GM21423 (cell line): Measurements from ENCODE around the gene POTEF.
A peak's percentile ranks its signal among the peaks of the same experiment; 100 is the strongest.
"Not testable (repeated sequence)": the region's sequence is repeated elsewhere in the genome, so short reads cannot be mapped to it uniquely, and the experiment has no call there.

ENCODE experiments used
- ATAC-seq: cut with Tn5 transposase; IDR thresholded peaks from one replicate; pipeline ENCODE4 v1.9.1; 2021; ENCODE audit warnings: mild to moderate bottlenecking, moderate library complexity; ENCODE audit not compliant: unreplicated experiment

POTEF gene

DNA sequence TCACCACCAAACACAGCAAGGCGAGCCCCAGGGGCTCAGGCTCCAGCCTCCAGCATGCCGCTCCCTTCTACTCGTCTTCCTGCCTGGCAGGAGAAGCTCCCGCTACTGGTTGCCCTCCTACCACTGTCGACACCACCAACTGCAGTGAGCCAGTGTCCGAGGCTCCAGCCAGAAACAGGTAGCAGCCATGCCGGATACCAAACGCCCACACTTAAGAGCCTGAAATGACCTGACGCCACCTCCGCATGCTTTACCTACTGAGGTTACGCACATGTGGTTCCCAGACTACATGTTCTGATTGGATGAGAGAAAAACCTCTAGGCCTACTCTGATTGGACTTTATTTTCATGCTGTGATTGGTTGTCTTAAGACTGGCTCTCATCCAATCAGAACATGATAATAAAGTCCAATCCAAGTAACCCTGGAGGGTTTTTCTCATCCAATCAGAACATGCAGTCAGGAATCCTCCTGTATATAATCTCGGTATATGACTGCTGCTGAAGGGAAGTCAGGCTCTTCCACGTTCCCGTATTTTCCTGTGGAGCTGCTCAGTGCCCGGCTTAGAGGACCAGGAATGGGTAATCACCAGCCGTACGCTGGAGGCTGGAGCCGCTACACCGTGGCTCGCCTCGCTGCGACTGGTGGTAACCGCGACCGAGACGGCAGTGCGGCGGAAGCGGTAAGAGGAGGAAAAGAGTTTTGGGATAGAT lies at the start of gene POTEF:
TSS of gene POTEF (minus strand) at position 103 of the 710 bp plus-strand sequence. CDS start 8,707 bp downstream, outside the sequence.
- not testable (repeated sequence) for ATAC-seq

DNA sequence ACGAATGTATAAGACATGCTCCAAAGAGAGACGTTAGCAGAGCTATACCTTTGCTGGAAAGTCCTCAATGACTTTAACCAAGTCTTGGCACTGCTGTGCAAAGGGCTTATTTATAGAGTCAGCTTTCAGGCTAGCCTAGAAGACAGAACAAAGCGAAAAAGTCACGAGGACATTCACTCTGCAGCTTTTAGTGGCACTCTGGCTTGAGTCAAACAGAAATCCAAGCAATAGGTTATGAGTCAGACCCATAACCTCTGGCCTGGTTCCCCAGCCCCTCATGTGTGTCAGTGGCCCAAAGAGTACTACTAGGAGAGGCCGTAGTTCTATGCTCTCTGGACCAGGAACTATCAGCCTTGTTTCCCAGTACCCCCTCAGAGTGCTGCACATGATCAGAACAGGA lies 45.8 kb upstream of the POTEF start:
- not testable (repeated sequence) for ATAC-seq

DNA sequence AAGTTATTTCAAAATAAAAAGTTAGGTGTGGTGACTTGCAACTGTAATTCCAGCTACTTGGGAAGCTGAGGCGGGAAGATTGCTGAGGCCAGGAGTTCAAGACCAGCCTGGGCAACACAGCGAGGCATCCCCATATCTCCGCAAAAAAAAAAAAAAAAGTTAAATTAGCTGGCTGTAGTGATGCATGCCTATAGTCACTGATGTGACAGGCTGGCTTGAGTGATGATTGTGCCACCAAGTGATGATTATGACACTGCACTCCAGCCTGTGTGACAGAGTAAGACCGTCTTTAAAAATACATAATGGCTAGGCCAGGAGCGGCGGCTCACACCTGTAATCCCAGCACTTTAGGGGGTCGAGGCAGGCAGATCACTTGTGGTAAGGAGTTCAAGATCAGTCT lies 40.9 kb upstream of the POTEF start:
- ATAC-seq = no peak

DNA sequence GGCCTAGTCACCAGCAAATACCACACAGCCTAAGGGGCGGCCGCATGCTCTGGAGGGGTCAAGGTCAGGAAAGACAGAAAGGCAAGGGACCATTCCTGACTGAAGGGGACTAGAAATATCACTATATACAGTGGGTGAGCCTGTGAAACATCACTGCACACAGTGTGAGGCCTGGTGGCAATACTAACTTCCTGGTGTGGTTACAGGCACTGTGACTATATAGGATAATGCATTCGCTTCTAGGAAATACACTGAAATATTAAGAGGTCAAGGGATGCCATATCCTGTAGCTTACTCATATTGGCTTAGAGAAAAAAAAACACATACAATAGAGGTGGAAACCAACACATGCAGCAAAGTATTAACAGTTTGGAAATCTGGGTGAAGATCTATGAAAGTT lies 40.1 kb upstream of the POTEF start:
- not testable (repeated sequence) for ATAC-seq

DNA sequence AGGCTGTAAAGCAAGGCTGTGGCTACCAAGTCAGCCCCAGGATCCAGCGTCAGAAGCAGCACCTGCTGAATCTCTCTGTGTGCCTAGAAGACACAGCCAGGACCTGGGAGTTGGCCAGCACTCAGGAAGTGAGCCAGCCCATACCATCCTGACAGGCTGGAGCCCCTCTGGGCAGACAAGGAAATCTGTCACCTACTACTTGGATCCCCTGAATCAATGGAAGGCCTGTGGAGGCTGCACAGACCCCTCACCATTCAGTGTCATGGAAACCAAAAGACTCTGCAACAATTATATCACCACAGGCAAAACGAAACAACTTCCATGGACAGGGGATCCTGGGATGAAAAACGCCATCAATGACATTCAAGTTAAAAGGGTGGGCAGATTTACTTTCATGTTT lies 37.6 kb upstream of the POTEF start:
- not testable (repeated sequence) for ATAC-seq

DNA sequence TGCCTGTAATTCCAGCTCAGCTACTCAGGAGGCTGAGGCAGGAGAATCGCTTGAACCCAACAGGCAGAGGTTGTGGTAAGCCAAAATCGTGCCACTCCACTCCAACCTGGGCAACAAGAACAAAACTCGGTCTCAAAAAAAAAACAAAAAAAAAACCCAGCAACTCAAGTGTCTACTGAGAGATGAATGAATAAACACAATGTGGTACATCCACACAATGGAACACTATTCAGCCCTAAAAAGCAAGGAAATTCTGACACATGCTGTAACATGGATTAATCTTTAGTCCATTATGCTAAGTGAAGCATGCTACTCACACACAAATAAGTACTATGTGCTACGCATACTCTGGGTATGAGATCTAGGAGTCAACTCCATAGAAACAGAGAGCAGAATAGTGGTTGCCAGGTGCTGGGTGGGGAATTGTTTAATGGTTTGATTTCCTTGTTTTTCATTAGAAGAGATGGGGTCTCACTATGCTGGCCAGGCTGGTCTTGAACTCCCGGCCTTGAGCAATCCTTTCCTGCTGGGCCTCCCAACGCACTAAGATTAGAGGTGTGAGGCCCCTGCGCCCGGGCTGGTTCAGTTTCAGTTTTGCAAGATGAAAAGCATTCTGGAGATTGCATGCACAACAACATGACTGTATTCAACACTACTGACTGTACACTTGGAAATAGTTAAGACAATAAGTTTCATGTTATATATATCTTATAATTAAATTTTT lies 36.4 kb upstream of the POTEF start:
- no peak for ATAC-seq

DNA sequence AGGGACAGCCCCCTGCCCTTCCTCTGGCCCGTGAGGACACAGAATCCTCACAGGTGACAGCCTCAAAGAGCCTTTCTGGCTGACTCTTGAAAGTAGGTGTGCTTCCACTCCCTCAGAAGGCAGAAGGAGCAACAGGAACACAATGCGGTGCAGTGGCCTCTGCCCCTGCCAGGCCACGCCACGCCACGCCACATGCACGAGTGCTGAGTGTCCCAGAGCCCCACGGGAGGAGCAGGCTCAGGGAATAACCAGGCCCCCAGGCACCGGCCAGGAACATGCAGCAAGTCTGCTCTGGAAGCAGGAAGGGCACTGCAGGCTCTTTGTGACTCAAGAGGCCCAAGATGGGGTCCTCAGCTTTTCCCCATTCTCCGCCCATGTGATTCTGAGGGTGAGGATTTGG lies 33.9 kb upstream of the POTEF start:
- no peak for ATAC-seq

DNA sequence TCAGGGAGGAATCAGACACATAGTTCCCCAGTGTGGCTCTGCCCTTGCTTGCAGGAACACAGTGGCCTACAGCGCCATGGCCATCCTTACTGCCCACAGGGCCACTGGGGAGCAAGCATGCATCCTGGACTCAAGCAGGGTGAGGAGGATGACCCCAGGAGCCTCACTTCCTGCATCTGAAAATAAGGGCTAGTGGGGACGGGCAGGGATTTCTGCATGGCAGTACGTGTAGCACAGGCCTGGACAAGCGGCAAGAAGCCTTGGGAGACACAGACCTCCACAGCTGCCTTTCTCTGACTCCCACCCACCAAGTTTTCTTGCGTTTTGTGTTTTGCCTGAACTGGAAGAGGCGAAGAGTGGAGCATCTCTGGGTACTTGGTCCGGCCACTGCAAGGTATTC lies 33.5 kb upstream of the POTEF start:
- ATAC-seq = not testable (repeated sequence)

DNA sequence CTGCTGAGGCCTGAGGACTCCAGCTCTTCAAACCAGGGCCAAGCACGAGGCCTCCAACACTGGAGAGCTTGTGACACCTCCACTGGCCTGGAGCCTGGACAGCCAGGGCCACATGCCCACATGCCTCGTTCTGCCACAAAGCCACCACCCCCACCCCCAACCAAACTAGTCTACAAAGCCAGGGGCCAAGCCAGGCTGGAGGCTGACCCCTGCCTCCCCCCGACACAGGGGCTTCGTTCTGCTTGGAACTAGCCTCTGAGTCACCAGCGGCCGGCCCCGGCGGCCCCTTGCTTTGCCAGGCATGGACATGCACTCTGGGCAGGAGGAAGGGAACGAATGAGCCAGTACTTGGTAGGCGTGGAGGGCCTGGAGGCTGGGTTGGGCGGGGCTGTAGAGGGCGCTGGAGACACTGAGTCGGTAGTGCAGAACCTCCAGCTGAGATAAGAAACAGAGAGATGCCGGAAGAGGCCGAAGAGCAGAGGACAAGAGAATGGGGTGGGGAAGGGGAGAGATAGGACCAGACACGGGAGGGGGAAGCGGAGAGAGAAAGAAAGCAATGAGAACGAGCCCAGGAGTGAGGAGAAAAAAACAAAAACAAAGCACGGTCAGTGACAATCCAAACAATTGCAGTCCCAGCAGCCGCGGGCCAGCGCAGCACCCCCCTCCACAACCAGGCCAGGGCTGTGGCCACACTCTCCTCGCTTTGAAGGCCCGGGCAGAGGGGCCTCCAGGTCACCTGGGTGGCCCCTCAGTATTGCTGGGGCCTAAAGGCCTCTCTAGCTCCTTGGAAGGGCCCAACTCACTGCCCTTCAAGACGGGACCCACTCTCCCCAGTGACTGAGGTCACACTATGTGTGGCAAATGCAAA lies 32.0 kb upstream of the POTEF start:
- ATAC-seq = not testable (repeated sequence)

DNA sequence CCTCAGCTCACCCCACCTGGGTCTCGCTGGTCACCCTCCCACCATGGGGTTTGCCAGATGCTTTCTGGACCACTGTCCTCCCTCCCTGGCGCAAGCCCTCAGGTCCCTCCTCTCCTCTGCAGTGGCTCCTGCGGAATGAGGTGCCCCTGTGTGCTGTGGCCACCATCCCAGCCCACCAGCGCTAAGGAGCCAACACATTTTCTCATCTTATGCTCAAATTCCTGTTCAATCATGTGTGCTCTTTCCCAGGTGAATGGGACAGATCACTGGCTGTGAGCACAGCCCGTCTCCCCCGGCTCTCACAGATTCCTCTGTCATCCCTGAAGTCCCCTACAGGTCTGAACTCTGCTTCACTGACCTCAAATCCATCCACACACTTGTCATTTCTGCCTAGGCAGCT lies 31.1 kb upstream of the POTEF start:
- no peak for ATAC-seq

DNA sequence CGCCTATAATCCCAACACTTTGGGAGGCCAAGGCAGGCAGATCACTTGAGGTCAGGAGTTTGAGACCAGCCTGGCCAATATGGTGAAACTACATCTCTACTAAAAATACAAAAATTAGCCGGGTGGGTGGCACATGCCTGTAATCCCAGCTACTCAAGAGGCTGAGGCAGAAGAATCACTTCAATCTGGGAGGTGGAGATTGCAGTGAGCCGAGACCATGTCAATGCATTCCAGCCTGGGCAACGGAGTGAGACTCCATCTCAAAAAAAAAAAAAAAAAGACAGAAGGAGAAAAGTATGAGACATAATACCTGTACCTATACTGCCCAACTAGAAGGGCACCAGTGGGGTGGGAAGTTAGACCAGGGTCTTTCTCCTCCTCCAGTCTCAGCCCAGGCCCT lies 30.4 kb upstream of the POTEF start:
- not testable (repeated sequence) for ATAC-seq

DNA sequence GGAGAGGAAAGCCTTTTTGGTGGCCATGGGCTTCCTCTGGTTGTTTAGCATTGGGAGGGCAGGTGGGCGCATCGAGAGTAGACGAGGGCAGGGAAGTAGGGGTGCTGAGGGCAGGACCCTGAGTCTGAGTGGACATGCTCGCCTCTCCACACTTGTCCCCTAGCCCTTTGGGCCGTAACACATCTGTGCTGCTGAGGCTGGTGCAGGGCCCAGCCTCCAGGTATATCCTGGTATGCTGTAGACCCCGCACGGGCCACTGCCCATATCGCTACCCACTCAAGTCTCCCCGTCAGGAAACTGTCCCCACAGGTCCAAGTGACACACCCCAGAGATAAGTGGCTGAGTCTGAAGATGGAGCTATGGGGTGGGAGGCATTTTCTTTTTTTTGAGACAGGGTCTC lies 29.6 kb upstream of the POTEF start:
- no peak for ATAC-seq

DNA sequence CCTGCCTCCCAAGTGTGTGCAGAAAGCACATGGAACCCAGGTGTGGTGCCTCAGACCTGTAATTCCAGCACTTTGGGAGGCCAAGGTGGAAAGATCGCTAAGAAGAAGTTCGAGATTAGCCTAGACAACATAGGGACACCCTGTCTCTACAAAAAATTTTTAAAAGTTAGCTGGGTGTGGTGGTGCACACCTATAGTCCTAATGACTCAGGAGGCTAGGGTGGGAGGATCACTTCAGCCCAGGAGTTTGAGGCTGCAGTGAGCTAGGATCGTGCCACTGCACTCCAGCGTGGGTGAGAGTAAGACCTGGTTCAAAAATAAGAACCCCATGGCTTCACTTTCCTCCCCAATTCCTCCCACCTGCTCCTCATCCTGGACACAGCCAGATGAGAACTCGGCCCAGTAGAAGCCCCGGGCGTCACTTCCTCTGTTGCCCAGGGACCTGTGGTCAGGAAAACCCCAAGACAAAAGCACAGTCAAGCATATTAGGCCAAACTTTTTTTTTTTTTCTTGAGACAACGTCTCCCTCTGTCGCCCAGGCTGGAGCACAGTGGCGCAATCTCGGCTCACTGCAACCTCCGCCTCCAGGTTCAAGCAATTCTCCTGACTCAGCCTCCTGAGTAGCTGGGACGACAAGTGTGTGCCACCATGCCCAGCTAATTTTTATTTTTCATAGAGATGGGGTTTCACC lies 28.9 kb upstream of the POTEF start:
- ATAC-seq = peak; percentile 88

DNA sequence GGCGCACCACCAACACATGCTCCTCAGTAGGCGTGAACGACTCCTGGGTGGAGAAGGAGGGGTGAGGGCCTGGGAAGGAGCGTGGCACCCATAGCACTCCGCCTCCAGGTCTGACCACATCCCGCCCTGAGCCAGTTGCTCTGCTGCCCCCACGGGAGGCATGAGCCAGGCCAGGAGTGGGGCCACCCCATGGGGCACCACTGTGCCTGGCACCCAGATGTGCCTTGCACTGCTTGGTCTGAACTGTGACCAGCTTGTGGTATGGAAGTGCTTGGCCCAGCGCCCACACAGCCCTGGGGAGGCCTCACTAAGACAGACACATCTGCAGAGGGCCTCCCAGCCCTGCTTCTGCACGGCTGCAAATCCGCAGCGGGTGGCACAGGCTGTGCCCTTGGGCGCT lies 28.3 kb upstream of the POTEF start:
- peak; percentile 31 for ATAC-seq

DNA sequence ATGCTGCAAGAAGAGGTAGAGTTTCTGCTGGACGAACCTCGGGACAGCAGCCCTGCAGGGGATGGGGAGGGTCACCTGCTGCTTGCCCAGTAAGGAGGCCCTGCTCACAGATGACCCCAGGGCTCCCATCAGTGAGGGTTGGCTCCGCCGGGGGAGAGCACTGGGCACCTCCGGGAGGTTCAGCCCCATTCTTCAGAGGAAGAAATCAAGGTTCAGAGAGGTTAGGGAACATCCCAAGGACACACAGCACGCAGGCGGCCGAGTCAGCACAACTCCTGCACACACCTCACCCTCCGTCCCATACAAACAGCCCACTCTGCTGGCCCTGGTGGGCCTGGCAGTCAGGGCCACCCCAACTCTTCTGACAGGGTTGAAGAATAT lies 27.6 kb upstream of the POTEF start:
- no peak for ATAC-seq

DNA sequence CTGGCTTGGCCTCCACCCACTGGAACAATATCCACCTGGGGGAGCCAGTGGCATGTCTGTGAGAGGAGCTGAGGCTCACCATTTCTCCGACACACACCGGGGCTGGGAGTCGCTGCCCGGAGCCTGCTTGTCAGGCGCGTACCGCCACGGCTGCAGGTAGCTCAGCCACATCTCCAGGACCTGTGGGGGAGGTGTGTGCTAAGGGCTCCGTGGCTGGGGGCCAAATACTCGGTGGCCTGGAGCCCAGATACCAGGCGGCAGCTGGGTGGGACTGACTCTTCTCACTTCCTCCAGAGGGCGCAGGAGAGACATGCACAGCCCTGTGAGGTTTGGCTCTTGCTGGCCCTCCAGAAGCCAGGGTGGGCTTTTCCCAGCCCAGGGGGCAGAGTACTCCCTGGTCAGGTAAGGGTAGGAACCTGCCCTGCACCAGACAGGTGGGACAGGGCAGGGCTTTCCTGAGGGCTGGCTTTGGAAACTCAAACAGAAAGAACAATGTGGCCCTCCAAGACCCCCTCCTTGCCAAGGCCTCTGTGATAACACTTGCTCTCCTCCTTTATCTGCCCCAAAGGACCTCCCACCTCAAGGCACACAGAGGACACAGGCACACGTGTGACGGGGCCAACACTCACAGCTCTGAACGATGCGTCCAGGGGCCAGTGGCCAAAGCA lies 27.1 kb upstream of the POTEF start:
- ATAC-seq = not testable (repeated sequence)

DNA sequence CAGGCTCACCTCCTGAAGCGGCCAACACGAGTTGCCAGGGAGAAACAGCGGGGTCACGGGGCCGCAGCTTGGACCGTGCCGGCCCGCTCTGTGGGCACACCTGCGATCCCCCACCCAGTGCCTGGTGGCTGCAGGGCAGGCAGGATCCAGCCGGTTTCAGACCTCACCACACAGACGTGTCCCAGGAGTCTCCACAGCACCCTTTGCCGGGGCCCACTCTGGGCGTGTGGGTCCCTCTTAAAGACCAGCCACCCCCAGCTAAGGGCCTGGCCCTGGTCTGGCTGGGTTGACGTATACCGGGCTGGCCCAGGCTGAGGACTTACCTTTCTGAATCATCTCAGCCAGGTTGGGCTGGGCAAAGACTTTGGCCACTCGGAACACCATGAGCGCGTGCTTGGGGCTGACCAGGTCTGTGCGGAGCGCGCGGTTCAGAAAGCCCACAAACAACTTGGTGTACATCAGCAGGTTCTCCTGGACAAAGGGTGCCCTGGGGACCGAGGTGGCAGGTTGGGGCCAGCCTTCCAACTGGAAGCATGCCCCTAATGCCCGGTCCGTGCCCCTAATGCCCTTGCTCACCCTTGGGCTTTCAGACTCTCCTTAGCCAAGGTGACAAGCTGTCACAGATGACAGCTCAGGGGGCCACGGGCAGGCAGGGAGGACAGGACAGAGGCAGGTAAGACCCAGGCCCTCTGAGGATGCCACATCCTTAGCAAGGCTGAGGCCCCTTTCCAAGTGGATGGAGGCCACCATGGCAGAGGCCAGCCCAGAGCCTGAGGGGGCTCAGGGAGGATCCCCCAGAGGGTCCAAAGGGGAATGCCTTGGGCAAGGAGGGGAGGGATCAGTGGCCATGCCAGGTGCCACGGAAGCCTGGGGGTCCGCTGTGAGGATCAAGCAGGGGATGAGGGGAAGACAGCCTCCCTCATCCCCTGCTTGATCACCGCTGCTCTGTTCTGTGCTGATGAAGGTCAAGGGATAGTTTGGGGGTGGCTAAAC lies 26.0 kb upstream of the POTEF start:
- ATAC-seq = no peak

DNA sequence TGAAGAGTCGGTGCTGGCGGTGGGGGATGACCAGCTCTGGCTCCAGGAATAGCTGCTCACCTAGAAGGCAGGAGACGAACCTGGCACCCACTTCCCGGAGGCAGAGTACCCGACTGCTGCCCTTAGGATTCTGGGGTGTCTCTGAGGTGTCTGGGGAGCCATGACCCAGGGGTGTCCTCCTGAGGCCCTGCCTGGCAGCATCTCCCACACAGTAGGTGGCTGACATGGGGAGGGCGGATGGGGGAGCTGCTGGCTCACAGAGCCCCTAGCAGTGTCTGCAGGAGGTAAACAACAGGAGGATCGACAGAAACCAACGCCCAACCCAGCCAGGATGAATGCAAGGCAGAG lies 25.4 kb upstream of the POTEF start:
- ATAC-seq = not testable (repeated sequence)

DNA sequence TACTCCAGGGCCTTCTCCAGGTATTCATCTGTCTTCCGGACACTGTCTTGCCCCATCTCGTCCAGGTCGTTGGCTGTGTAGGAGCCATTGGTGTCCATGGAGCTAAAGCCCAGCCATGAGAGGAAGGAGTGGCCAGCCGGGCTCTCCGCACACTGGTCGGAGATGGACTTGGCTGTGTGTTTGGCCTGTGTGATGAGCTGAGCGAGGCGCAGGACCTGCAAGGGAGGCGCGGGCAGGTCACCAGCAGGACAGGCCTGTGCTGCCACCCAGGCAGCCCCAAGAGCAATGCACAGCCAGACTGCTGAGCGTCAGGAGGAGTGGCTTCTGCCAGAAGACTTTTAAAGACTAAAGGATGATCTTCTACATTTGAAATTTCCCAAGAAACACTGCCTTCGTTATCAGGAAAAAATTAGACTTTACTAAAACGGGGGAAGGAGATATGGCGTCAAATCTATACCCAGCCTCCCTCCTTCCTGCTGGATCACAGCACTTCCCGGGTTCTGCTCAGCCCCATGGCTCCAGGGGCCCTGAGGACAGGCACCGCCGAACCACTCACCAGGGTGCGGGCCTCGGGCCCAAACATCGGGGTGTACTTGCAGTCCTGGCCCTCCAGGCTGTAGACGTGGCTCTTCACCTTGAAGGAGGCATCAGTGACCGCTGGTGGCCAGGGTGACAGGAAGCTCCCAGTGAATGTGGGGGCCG lies 24.9 kb upstream of the POTEF start:
- not testable (repeated sequence) for ATAC-seq
